ENCODE data around the gene MAN1C1.

GRCh38 chr1:25641931-25642573, 25.5 kb downstream of the MAN1C1 start:
- TF ChIP-seq ZNF274 (IDR thresholded peaks at IDR 0.05; ENCODE audit: borderline replicate concordance, low read depth, low read length) (no peak), FOXJ3 (CRISPR knock-in tag; IDR thresholded peaks at IDR 0.05) (no peak), CTCF (IDR thresholded peaks at IDR 0.05 in 2 of 3, conservative IDR thresholded peaks at IDR 0.05 in 1 of 3; ENCODE audit: insufficient read depth in 2 of 3, low read depth in 1 of 3, low read length in 3 of 3) (no peak), ZNF589 (CRISPR knock-in tag; IDR thresholded peaks at IDR 0.05; ENCODE audit: low read depth) (no peak), ZBTB7A (IDR thresholded peaks at IDR 0.05; ENCODE audit: borderline replicate concordance, control insufficient read depth, low read depth, low read length) (no peak), NCOA4 (IDR thresholded peaks at IDR 0.05; ENCODE audit: partially characterized antibody) (no peak), SIX5 (IDR thresholded peaks at IDR 0.05; ENCODE audit: borderline replicate concordance in 1 of 2, insufficient read depth in 1 of 2, low read depth in 1 of 2, low read length in 2 of 2) (no peak), USF1 (CRISPR knock-in tag; IDR thresholded peaks at IDR 0.05) (no peak), MTA3 (IDR thresholded peaks at IDR 0.05; ENCODE audit: borderline replicate concordance) (no peak), C11orf30 (IDR thresholded peaks at IDR 0.05; ENCODE audit: low read depth) (no peak), SP2 (IDR thresholded peaks at IDR 0.05; ENCODE audit: extremely low read depth, low read depth, low read length, poor library complexity, severe bottlenecking) (no peak), EP300 (IDR thresholded peaks at IDR 0.05; ENCODE audit: low read length) (no peak)
- TF ChIP-seq, protein P1, sequence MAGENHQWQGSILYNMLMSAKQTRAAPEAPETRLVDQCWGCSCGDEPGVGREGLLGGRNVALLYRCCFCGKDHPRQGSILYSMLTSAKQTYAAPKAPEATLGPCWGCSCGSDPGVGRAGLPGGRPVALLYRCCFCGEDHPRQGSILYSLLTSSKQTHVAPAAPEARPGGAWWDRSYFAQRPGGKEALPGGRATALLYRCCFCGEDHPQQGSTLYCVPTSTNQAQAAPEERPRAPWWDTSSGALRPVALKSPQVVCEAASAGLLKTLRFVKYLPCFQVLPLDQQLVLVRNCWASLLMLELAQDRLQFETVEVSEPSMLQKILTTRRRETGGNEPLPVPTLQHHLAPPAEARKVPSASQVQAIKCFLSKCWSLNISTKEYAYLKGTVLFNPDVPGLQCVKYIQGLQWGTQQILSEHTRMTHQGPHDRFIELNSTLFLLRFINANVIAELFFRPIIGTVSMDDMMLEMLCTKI (IDR thresholded peaks at IDR 0.05; ENCODE audit: partially characterized antibody), result no peak
